GM12891 (cell line): ENCODE measurements around the gene EVI2A.

Experiments
- POLR2A ChIP-seq: IDR thresholded peaks from 2 replicates; pipeline ENCODE4 v1.6.1; 2011; ENCODE audit warnings: low read depth, low read length, control low read depth
- POLR2AphosphoS5 ChIP-seq: IDR thresholded peaks from 2 replicates; pipeline ENCODE4 v1.6.1; 2011; ENCODE audit warnings: low read depth, low read length, control low read depth
- POU2F2 ChIP-seq: IDR thresholded peaks from 2 replicates; pipeline ENCODE4 v1.6.1; 2011; ENCODE audit warnings: low read depth, mild to moderate bottlenecking, control low read depth, low read length, moderate library complexity
- SPI1 ChIP-seq: IDR thresholded peaks from 2 replicates; pipeline ENCODE4 v1.6.1; 2011; ENCODE audit warnings: low read depth, low read length, control low read depth
- TAF1 ChIP-seq: IDR thresholded peaks from 2 replicates; pipeline ENCODE4 v1.6.1; 2011; ENCODE audit warnings: low read depth, low read length, control low read depth

- TF ChIP-seq POLR2AphosphoS5 (no peak), POLR2A (no peak; the same call in 1 of the 2 replicates), TAF1 (no peak), SPI1 (peak; percentile 84), POU2F2 (no peak)
Observed at GRCh38 chr17:31308372-31309334, 12.8 kb downstream of the EVI2A start.
